Measurements from ENCODE around the gene ARHGEF28. TPM values are rescaled to one million over a fixed set of nuclear protein-coding genes. Genes with fewer than 3 reads are reported as not detected.

The ARHGEF28 gene
- total RNA-seq, 2 donors from 2014 or later = 7.6 to 8.0 TPM

DNA sequence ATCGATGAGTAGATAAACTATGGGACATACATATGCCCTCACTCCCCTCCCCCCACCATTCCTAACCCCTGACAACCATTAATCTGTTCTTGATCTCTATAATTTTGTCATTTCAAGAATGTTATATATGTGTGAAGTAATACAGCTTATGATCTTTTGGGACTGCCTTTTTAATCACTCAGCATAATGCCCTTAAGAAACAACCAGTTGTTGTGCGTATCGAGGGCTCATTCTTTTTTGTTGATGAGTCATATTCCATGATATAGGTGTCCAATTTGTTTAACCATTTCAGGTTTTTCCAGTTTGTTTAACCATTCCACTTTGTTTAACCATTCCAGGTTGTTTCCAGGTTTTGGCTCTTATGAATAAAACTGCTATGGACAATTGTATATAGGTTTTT lies 75.6 kb downstream of the ARHGEF28 start:
- H3K9me3 ChIP-seq = no peaks in the 10 kb centered on the region
- no peak overlapping the region for H3K9ac ChIP-seq (ENCODE audit: low read depth in 2 of 2, low read length in 2 of 2)
- no peak overlapping the region for H3K27ac ChIP-seq
- DNase-seq = no peak
- no peaks in the 10 kb centered on the region for H3K4me1 ChIP-seq
- no peak for TF ChIP-seq CTCF (IDR thresholded peaks at IDR 0.05)
- intact Hi-C loops (cut with DNase I) = no loop called here
- no peak overlapping the region for H3K4me3 ChIP-seq
- H3K36me3 ChIP-seq = no peaks in the 10 kb centered on the region
- H3K27me3 ChIP-seq = no peaks in the 10 kb centered on the region

- no peaks in the 10 kb centered on the region for H3K27me3 ChIP-seq
- H3K36me3 ChIP-seq = no peaks in the 10 kb centered on the region
- no peak overlapping the region for H3K27ac ChIP-seq
- H3K9me3 ChIP-seq = no peaks in the 10 kb centered on the region
- no peak overlapping the region for H3K9ac ChIP-seq (ENCODE audit: low read depth in 2 of 2, low read length in 2 of 2)
- DNase-seq = no peak
- no peak overlapping the region for H3K4me3 ChIP-seq
- intact Hi-C loops (cut with DNase I) = no loop called here
- TF ChIP-seq CTCF (IDR thresholded peaks at IDR 0.05) = no peak
- H3K4me1 ChIP-seq = no peaks in the 10 kb centered on the region
These were observed 76.5 kb downstream of the ARHGEF28 start for GRCh38 chr5:73702534-73702933.

- no peaks in the 10 kb centered on the region for H3K36me3 ChIP-seq
- H3K27me3 ChIP-seq = no peaks in the 10 kb centered on the region
- intact Hi-C loops (cut with DNase I) = no loop called here
- no peaks in the 10 kb centered on the region for H3K4me1 ChIP-seq
- no peak overlapping the region for H3K9ac ChIP-seq (ENCODE audit: low read depth in 2 of 2, low read length in 2 of 2)
- DNase-seq = no peak
- no peak overlapping the region for H3K4me3 ChIP-seq
- no peaks in the 10 kb centered on the region for H3K9me3 ChIP-seq
- TF ChIP-seq CTCF (IDR thresholded peaks at IDR 0.05) = no peak
- H3K27ac ChIP-seq = no peak overlapping the region
These were observed 77.0 kb downstream of the ARHGEF28 start for GRCh38 chr5:73702951-73703350.

DNA sequence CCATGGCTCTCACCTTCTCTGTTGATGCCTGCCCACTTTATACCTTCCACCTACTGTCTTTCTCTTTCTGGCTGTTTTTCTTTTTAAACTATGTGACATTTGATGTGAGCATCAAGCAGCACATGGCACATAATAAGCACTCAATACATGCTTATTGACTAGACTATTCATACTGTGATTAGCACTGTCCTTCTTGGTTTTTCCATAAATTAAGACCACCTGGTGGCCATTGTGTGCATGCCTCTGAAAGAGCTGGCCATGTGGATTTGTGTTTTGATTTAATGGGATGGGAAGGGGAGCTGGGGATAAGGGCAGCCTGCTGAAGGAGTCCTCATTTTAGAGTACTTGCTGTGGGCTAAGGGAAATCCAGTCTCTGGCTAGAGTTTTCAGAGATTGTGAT lies 79.4 kb downstream of the ARHGEF28 start:
- intact Hi-C loops (cut with DNase I) = no loop called here

DNA sequence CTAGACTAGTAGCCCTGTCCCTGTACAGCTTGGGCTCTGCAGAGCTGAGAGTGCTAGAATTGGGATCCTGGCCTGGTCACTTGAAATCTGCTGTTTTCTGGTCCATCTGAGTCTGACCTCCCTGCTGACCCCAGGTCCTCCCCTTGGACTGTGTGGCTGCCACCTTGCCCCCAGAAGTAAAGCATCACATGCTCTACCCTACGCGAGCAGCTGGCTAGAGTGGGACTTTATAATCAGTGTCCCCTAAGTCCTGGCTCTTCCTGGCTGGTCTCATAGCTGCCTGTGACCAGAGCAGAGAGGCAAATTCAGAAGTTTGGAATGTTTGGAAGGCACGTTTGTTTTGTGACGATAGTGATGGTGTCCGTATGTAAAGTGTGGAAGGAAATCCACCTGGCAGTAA lies 81.0 kb downstream of the ARHGEF28 start:
- DNase-seq = no peak
- Histone ChIP-seq H3K27me3 (no peaks in the 10 kb centered on the region), H3K9ac (ENCODE audit: low read depth in 2 of 2, low read length in 2 of 2) (no peak overlapping the region), H3K4me3 (no peak overlapping the region), H3K36me3 (no peaks in the 10 kb centered on the region), H3K9me3 (no peaks in the 10 kb centered on the region), H3K4me1 (no peaks in the 10 kb centered on the region), H3K27ac (no peak overlapping the region)
- no peak for TF ChIP-seq CTCF (IDR thresholded peaks at IDR 0.05)
- intact Hi-C loops (cut with DNase I) = no loop called here

More for the DNA sequence above, 79.4 kb downstream of the ARHGEF28 start:
- no peak overlapping the region for H3K27ac ChIP-seq
- no peak overlapping the region for H3K4me3 ChIP-seq
- no peak for DNase-seq
- no peak overlapping the region for H3K9ac ChIP-seq (ENCODE audit: low read depth in 2 of 2, low read length in 2 of 2)
- H3K9me3 ChIP-seq = no peaks in the 10 kb centered on the region
- H3K27me3 ChIP-seq = no peaks in the 10 kb centered on the region
- no peaks in the 10 kb centered on the region for H3K4me1 ChIP-seq
- no peak for TF ChIP-seq CTCF (IDR thresholded peaks at IDR 0.05)
- no peaks in the 10 kb centered on the region for H3K36me3 ChIP-seq

Data from colonic mucosa (tissue), 4 donors.